Ascending aorta (tissue), 2 donors: Measurements from ENCODE around the gene TRIM39. TPM values are rescaled to one million over a fixed set of nuclear protein-coding genes. Genes with fewer than 3 reads are reported as not detected.

Experiments used
- DNase-seq, 2 donors: peaks; one replicate each; pipeline ENCODE4 v3.0.0-alpha.2; 2019; ENCODE audit warnings: low spot score in 2 of 2
- H3K27ac ChIP-seq, 2 donors: fragments of 200-600 bp; sonication (generic); one replicate each; pipeline ENCODE4 v1.5.1; 2016 to 2017; ENCODE audit warnings: mild to moderate bottlenecking in 1 of 2
- H3K27me3 ChIP-seq: fragments of 200-600 bp; sonication (generic); one replicate; pipeline ENCODE4 v1.5.1; 2017
- H3K36me3 ChIP-seq, 2 donors: fragments of 200-600 bp; sonication (generic); one replicate each; pipeline ENCODE4 v1.5.1; 2016
- H3K4me1 ChIP-seq, 2 donors: fragments of 200-600 bp; sonication (generic); one replicate each; pipeline ENCODE4 v1.5.1; 2016 to 2017; ENCODE audit warnings: mild to moderate bottlenecking in 1 of 2
- H3K4me3 ChIP-seq, 2 donors: fragments of 200-600 bp; sonication (generic); one replicate each; pipeline ENCODE4 v1.5.1; 2016 to 2017; ENCODE audit warnings: mild to moderate bottlenecking in 1 of 2
- H3K9me3 ChIP-seq, 2 donors: fragments of 200-600 bp; sonication (generic); one replicate each; pipeline ENCODE4 v1.5.1; 2016
- CTCF ChIP-seq, 3 experiments: fragments of 200-600 bp in 2 of 3; fragments of 450-650 bp in 1 of 3; sonication (generic) in 2 of 3; IDR thresholded peaks; one replicate each; pipeline ENCODE4 v1.5.1; 2016 to 2019; ENCODE audit warnings: antibody characterized with exemption in 3 of 3, mild to moderate bottlenecking in 1 of 3, moderate library complexity in 1 of 3
- intact Hi-C: fragments of 100-400 bp; cut with DNase I; formaldehyde crosslinking; loops from one replicate; pipeline ENCODE4 v1.15.1; 2023
- total RNA-seq: library from RNA; depleted of rRNA; stranded (reverse); fragments of >200 nt; gene quantifications from one replicate; pipeline ENCODE4 v1.1.0, GENCODE V29; 2016

TRIM39 gene
- total RNA-seq, 1 donor from 2014 or later, result 2.8 TPM

GRCh38 chr6:30378290-30378937, 51.7 kb downstream of the TRIM39 start:
- Histone ChIP-seq H3K4me1 (no peaks in the 10 kb centered on the region), H3K27ac (no peak overlapping the region), H3K9me3 (no peaks in the 10 kb centered on the region), H3K4me3 (no peak overlapping the region), H3K27me3 (no peaks in the 10 kb centered on the region), H3K36me3 (no peaks in the 10 kb centered on the region)
- DNase-seq, result no peak
- TF ChIP-seq CTCF (IDR thresholded peaks at IDR 0.05), result no peak
- intact Hi-C loops, result no loop called here

DNA sequence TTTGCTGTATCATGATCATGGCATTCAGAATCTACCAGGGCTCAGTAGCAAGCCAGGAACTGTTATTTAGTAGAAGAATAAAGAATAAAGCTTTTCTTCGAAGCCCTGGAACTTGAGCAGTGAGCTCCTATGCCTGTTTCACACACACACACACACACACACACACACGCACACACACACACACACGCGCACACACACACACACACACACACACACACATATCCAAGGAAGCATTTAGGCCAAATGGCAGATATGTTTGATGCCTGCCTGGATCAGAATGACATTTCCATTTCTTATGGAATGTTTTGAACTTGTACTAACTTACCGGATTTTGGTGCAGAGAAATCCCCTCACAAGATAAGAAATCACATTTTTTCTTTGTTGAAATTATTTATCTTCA, 53.7 kb downstream of the TRIM39 start:
- Histone ChIP-seq H3K4me3 (no peak overlapping the region), H3K9me3 (no peaks in the 10 kb centered on the region), H3K27ac (no peak overlapping the region), H3K27me3 (no peaks in the 10 kb centered on the region), H3K4me1 (no peaks in the 10 kb centered on the region), H3K36me3 (no peaks in the 10 kb centered on the region)
- no peak for DNase-seq
- intact Hi-C loops, result no loop called here
- TF ChIP-seq CTCF (IDR thresholded peaks at IDR 0.05), result no peak

DNA sequence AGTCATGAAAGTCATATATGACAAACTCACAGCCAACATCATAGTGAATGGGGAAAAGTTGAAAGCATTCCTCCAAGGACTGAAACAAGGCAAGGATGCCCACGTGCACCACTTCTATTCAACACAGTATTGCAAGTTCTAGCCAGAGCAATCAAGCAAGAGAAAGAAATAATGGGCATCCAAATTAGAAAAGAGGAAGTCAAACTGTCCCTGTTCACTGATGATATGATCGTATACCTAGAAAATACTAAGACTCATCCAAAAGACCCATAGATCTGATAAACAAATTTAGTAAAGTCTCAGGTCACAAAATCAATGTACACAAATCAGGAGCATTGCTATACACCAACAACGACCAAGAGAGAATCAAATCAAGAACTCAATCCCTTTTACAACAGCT, 59.4 kb downstream of the TRIM39 start:
- intact Hi-C loops, result no loop called here
- no peak for TF ChIP-seq CTCF (IDR thresholded peaks at IDR 0.05)
- no peaks in the 10 kb centered on the region for H3K36me3 ChIP-seq

GRCh38 chr6:30391240-30391639, 64.5 kb downstream of the TRIM39 start:
- Histone ChIP-seq H3K27me3 (no peaks in the 10 kb centered on the region), H3K4me3 (no peak overlapping the region), H3K27ac (no peak overlapping the region), H3K9me3 (no peaks in the 10 kb centered on the region), H3K4me1 (no peaks in the 10 kb centered on the region), H3K36me3 (no peaks in the 10 kb centered on the region)
- TF ChIP-seq CTCF (IDR thresholded peaks at IDR 0.05), result no peak
- DNase-seq, result no peak
- intact Hi-C loops, result no loop called here

More for the DNA sequence above, 59.4 kb downstream of the TRIM39 start:
- H3K27ac ChIP-seq, result no peak overlapping the region
- no peak for DNase-seq
- no peaks in the 10 kb centered on the region for H3K4me1 ChIP-seq
- no peaks in the 10 kb centered on the region for H3K9me3 ChIP-seq
- H3K27me3 ChIP-seq, result no peaks in the 10 kb centered on the region
- H3K4me3 ChIP-seq, result no peak overlapping the region

Other genes starting within 250 kb of the TRIM39 start
- gene TRIM31, start 213.8 kb upstream of the TRIM39 start, total RNA-seq, result not detected
- not detected for gene TRIM40, start 190.8 kb upstream of the TRIM39 start, total RNA-seq
- gene TRIM10, start 165.7 kb upstream of the TRIM39 start, total RNA-seq, result not detected
- gene TRIM15, start 163.4 kb upstream of the TRIM39 start, total RNA-seq, result not detected
- gene TRIM26, start 113.5 kb upstream of the TRIM39 start, total RNA-seq, result 38.6 TPM
- 262 TPM for gene RPP21, start 18.2 kb downstream of the TRIM39 start, total RNA-seq
- 896 TPM for gene HLA-E, start 162.6 kb downstream of the TRIM39 start, total RNA-seq
- 33.0 TPM for gene GNL1, start 229.6 kb downstream of the TRIM39 start, total RNA-seq
- gene PRR3, start 230.4 kb downstream of the TRIM39 start, total RNA-seq, result 25.0 TPM
- gene ABCF1, start 244.5 kb downstream of the TRIM39 start, total RNA-seq, result 36.6 TPM